RKO (cell line): Measurements from ENCODE around the gene MPV17.
A peak's percentile ranks its signal among the peaks of the same experiment; 100 is the strongest.
"Not testable (repeated sequence)": the region's sequence is repeated elsewhere in the genome, so short reads cannot be mapped to it uniquely, and the experiment has no call there.

Experiments
- DNase-seq: peaks from one replicate; pipeline ENCODE4 v3.0.0-alpha.2; 2016; ENCODE audit warnings: low spot score

Gene MPV17

GRCh38 chr2:27322766-27323595, at the start of gene MPV17:
TSS of gene MPV17 (minus strand) at chr2:27323097. CDS start at chr2:27322517, 580 bp downstream.
- peak; percentile 94 for DNase-seq

- peak; percentile 65 for DNase-seq
Measured at GRCh38 chr2:27370816-27371620, 48.1 kb upstream of the MPV17 start.

GRCh38 chr2:27370026-27370815, 47.3 kb upstream of the MPV17 start, which contains the start of the genes EIF2B4 and SNX17:
TSS of gene EIF2B4 (minus strand) at chr2:27370338. CDS start at chr2:27370314, 24 bp downstream.
TSS of gene SNX17 (plus strand) at chr2:27370616. CDS start at chr2:27370744, 128 bp downstream.
- DNase-seq, result peak; percentile 99

GRCh38 chr2:27369471-27370025, 46.7 kb upstream of the MPV17 start:
- peak; percentile 69 for DNase-seq

GRCh38 chr2:27363933-27364332, 41.0 kb upstream of the MPV17 start:
- no peak for DNase-seq

- no peak for DNase-seq
Measured at GRCh38 chr2:27362678-27363420, 40.0 kb upstream of the MPV17 start.

GRCh38 chr2:27356382-27357181, 33.7 kb upstream of the MPV17 start, which contains the start of gene GTF3C2:
TSS of gene GTF3C2 (minus strand) at chr2:27356764. CDS start at chr2:27343554, 13,210 bp downstream.
- peak; percentile 97 for DNase-seq

- peak; percentile 81 for DNase-seq
Measured at GRCh38 chr2:27356056-27356381, 33.1 kb upstream of the MPV17 start.

- no peak for DNase-seq
Measured at GRCh38 chr2:27354597-27354927, 31.7 kb upstream of the MPV17 start.

GRCh38 chr2:27353762-27354596, 31.1 kb upstream of the MPV17 start:
- DNase-seq, result peak; percentile 31

- not testable (repeated sequence) for DNase-seq
Measured at GRCh38 chr2:27353386-27353761, 30.5 kb upstream of the MPV17 start.

- DNase-seq, result no peak
Measured at GRCh38 chr2:27351802-27352598, 29.1 kb upstream of the MPV17 start.

GRCh38 chr2:27350106-27350693, 27.3 kb upstream of the MPV17 start:
- DNase-seq, result no peak

GRCh38 chr2:27347641-27348040, 24.7 kb upstream of the MPV17 start:
- DNase-seq, result no peak

- DNase-seq, result no peak
Measured at GRCh38 chr2:27336173-27336572, 13.3 kb upstream of the MPV17 start.

- no peak for DNase-seq
Measured at GRCh38 chr2:27335311-27335710, 12.4 kb upstream of the MPV17 start.

GRCh38 chr2:27324720-27325119, 1.8 kb upstream of the MPV17 start:
- no peak for DNase-seq

GRCh38 chr2:27323596-27324285, 844 bp upstream of the MPV17 start:
- DNase-seq, result peak; percentile 39
